Memory B cell (primary cell): Measurements from ENCODE around the gene VSTM5.

Source experiments
- ATAC-seq: fragments of 150-1000 bp; cut with Tn5 transposase; 2 replicates; pipeline ENCODE4 v1.10.0; 2021; ENCODE audit warnings: low read depth, mild to moderate bottlenecking, moderate library complexity
- DNase-seq, 2 donors: peaks; one replicate each; pipeline ENCODE4 v3.0.0; 2022; ENCODE audit warnings: low spot score in 2 of 2
- H3K27ac Mint-ChIP-seq: one replicate; pipeline ENCODE4 v1.8.0; 2022; ENCODE audit warnings: mild to moderate bottlenecking, moderate library complexity, mixed read lengths
- H3K27me3 Mint-ChIP-seq: one replicate; pipeline ENCODE4 v1.8.0; 2022; ENCODE audit warnings: mixed read lengths
- H3K36me3 Mint-ChIP-seq: one replicate; pipeline ENCODE4 v1.8.0; 2022; ENCODE audit warnings: mild to moderate bottlenecking, mixed read lengths
- H3K4me1 Mint-ChIP-seq: one replicate; pipeline ENCODE4 v1.8.0; 2022; ENCODE audit warnings: mixed read lengths
- H3K4me3 Mint-ChIP-seq: one replicate; pipeline ENCODE4 v1.8.0; 2022; ENCODE audit warnings: mild to moderate bottlenecking, moderate library complexity, mixed read lengths
- H3K9me3 Mint-ChIP-seq: one replicate; pipeline ENCODE4 v1.8.0; 2022; ENCODE audit warnings: mixed read lengths

The VSTM5 gene

GRCh38 chr11:93829598-93829997, 20.8 kb downstream of the VSTM5 start:
- Mint-ChIP-seq H3K4me3 (no peak overlapping the region), H3K27me3 (peaks cover 11% of the 10 kb centered on the region), H3K27ac (no peak overlapping the region), H3K36me3 (no peaks in the 10 kb centered on the region), H3K9me3 (no peaks in the 10 kb centered on the region), H3K4me1 (no peaks in the 10 kb centered on the region)
- DNase-seq: no peak
- no peak for ATAC-seq

- Mint-ChIP-seq H3K4me1 (no peaks in the 10 kb centered on the region), H3K9me3 (no peaks in the 10 kb centered on the region), H3K36me3 (no peaks in the 10 kb centered on the region), H3K27ac (no peak overlapping the region), H3K4me3 (no peak overlapping the region), H3K27me3 (peaks cover 6% of the 10 kb centered on the region)
- ATAC-seq (no peak), DNase-seq (no peak)
Observed at GRCh38 chr11:93827363-93827762, 23.1 kb downstream of the VSTM5 start.

- Mint-ChIP-seq H3K27me3 (no peaks in the 10 kb centered on the region), H3K4me3 (no peak overlapping the region), H3K36me3 (peaks cover 2% of the 10 kb centered on the region), H3K4me1 (no peaks in the 10 kb centered on the region), H3K27ac (no peak overlapping the region), H3K9me3 (no peaks in the 10 kb centered on the region)
- ATAC-seq: no peak
- DNase-seq: no peak
Observed at GRCh38 chr11:93823210-93823609, 27.2 kb downstream of the VSTM5 start.

GRCh38 chr11:93822359-93822758, 28.1 kb downstream of the VSTM5 start:
- H3K9me3 Mint-ChIP-seq: no peaks in the 10 kb centered on the region
- H3K27ac Mint-ChIP-seq: no peak overlapping the region
- ATAC-seq (no peak), DNase-seq (no peak)
- H3K4me3 Mint-ChIP-seq: no peak overlapping the region
- no peaks in the 10 kb centered on the region for H3K27me3 Mint-ChIP-seq
- H3K36me3 Mint-ChIP-seq: peaks cover 2% of the 10 kb centered on the region
- H3K4me1 Mint-ChIP-seq: no peaks in the 10 kb centered on the region

GRCh38 chr11:93821617-93822016, 28.8 kb downstream of the VSTM5 start:
- Mint-ChIP-seq H3K27me3 (no peaks in the 10 kb centered on the region), H3K4me1 (no peaks in the 10 kb centered on the region), H3K4me3 (no peak overlapping the region), H3K27ac (no peak overlapping the region), H3K9me3 (no peaks in the 10 kb centered on the region), H3K36me3 (peaks cover 2% of the 10 kb centered on the region)
- no peak for DNase-seq
- no peak for ATAC-seq

GRCh38 chr11:93820847-93821246, 29.6 kb downstream of the VSTM5 start:
- DNase-seq (no peak), ATAC-seq (no peak)
- no peak overlapping the region for H3K4me3 Mint-ChIP-seq
- H3K27me3 Mint-ChIP-seq: no peaks in the 10 kb centered on the region
- H3K36me3 Mint-ChIP-seq: peaks cover 3% of the 10 kb centered on the region
- no peaks in the 10 kb centered on the region for H3K9me3 Mint-ChIP-seq
- no peak overlapping the region for H3K27ac Mint-ChIP-seq
- H3K4me1 Mint-ChIP-seq: no peaks in the 10 kb centered on the region

- ATAC-seq (no peak), DNase-seq (no peak)
- peaks cover 7% of the 10 kb centered on the region for H3K36me3 Mint-ChIP-seq
- H3K4me1 Mint-ChIP-seq: no peaks in the 10 kb centered on the region
- no peaks in the 10 kb centered on the region for H3K9me3 Mint-ChIP-seq
- H3K4me3 Mint-ChIP-seq: no peak overlapping the region
- no peak overlapping the region for H3K27ac Mint-ChIP-seq
- H3K27me3 Mint-ChIP-seq: no peaks in the 10 kb centered on the region
Observed at GRCh38 chr11:93819966-93820695, 30.3 kb downstream of the VSTM5 start.

GRCh38 chr11:93817426-93818348, 32.7 kb downstream of the VSTM5 start:
- ATAC-seq: no peak
- H3K4me3 Mint-ChIP-seq: no peak overlapping the region

GRCh38 chr11:93814966-93815633, 35.3 kb downstream of the VSTM5 start:
- Mint-ChIP-seq H3K36me3 (peaks cover 24% of the 10 kb centered on the region), H3K4me1 (no peaks in the 10 kb centered on the region), H3K27ac (peak overlapping the region; percentile 38), H3K27me3 (no peaks in the 10 kb centered on the region), H3K4me3 (no peak overlapping the region), H3K9me3 (no peaks in the 10 kb centered on the region)
- no peak for DNase-seq
- ATAC-seq: no peak

More at GRCh38 chr11:93817426-93818348, 32.7 kb downstream of the VSTM5 start:
- H3K27me3 Mint-ChIP-seq: no peaks in the 10 kb centered on the region
- peaks cover 16% of the 10 kb centered on the region for H3K36me3 Mint-ChIP-seq
- DNase-seq: no peak
- H3K4me1 Mint-ChIP-seq: no peaks in the 10 kb centered on the region
- H3K27ac Mint-ChIP-seq: peak overlapping the region; percentile 68
- H3K9me3 Mint-ChIP-seq: no peaks in the 10 kb centered on the region

GRCh38 chr11:93813974-93814373, 36.4 kb downstream of the VSTM5 start:
- Mint-ChIP-seq H3K27me3 (no peaks in the 10 kb centered on the region), H3K36me3 (peaks cover 28% of the 10 kb centered on the region), H3K4me3 (no peak overlapping the region), H3K4me1 (no peaks in the 10 kb centered on the region), H3K9me3 (no peaks in the 10 kb centered on the region), H3K27ac (no peak overlapping the region)
- ATAC-seq: no peak
- DNase-seq: no peak

- Mint-ChIP-seq H3K4me1 (no peaks in the 10 kb centered on the region), H3K36me3 (peaks cover 44% of the 10 kb centered on the region), H3K9me3 (no peaks in the 10 kb centered on the region), H3K27ac (peak overlapping the region; percentile 28), H3K27me3 (no peaks in the 10 kb centered on the region), H3K4me3 (no peak overlapping the region)
- no peak for DNase-seq
- no peak for ATAC-seq
Observed at GRCh38 chr11:93807980-93808379, 42.4 kb downstream of the VSTM5 start.

- ATAC-seq (no peak), DNase-seq (no peak)
- H3K36me3 Mint-ChIP-seq: peaks cover 36% of the 10 kb centered on the region
- H3K27ac Mint-ChIP-seq: no peak overlapping the region
- H3K4me3 Mint-ChIP-seq: no peak overlapping the region
- H3K4me1 Mint-ChIP-seq: no peaks in the 10 kb centered on the region
- H3K9me3 Mint-ChIP-seq: no peaks in the 10 kb centered on the region
- H3K27me3 Mint-ChIP-seq: no peaks in the 10 kb centered on the region
Observed at GRCh38 chr11:93804879-93805278, 45.5 kb downstream of the VSTM5 start.

GRCh38 chr11:93801366-93801765, 49.1 kb downstream of the VSTM5 start:
- ATAC-seq (no peak), DNase-seq (no peak)
- Mint-ChIP-seq H3K27ac (no peak overlapping the region), H3K4me1 (no peaks in the 10 kb centered on the region), H3K36me3 (peaks cover 35% of the 10 kb centered on the region), H3K4me3 (no peak overlapping the region), H3K9me3 (no peaks in the 10 kb centered on the region), H3K27me3 (no peaks in the 10 kb centered on the region)
